Dermis blood vessel endothelial cell (primary cell): ENCODE results near the gene HEXD. TPM values are rescaled to one million over a fixed set of nuclear protein-coding genes. Genes with fewer than 3 reads are reported as not detected.
"Not testable (repeated sequence)": the region's sequence is repeated elsewhere in the genome, so short reads cannot be mapped to it uniquely, and the experiment has no call there.

ENCODE experiments used
- DNase-seq: peaks from one replicate; pipeline ENCODE4 v3.0.0; 2010
- total RNA-seq: library from RNA; depleted of rRNA; stranded (reverse); fragments of >200 nt; gene quantifications from 2 replicates; pipeline ENCODE4 v1.2.3, GENCODE V29; 2014

HEXD gene
- total RNA-seq, 1 donor from 2014 or later = 22.0 TPM

- not testable (repeated sequence) for DNase-seq
Measured at GRCh38 chr17:82459936-82460335, 41.8 kb downstream of the HEXD start.

DNA sequence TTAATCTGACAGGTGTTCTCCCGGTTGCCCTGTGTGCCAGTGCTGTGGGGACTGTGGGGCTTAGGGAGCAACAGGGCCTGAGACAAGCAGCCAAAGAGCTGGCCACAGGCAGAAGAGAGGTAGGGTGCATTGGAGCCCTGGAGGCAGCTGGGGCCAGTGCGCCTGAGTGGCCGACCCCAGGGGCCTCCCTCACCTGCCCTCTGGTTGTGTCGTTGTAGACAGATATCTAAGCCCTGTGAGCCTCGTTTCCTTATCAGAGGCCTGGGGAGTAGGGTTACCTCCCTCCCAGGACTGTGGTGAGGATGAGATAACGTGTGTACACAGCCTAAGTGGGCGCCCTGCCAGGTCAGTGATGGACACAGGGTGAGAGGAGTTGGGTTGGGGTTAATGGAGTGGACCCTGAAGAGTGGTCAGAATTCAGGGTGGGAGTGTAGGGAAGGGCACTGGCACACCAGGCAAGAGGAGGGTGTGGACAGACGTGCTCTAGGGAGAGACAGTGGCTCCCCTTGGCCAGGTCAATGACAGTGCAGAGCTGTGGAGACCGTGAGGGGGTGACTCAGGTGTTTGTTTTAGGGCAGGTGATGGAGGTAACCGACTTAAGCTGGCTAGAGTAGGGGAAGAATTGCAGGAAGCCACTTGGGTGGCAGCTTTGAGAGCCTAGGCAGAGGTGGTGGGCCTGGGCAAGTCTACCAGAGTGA lies 43.8 kb downstream of the HEXD start:
- DNase-seq = no peak

DNA sequence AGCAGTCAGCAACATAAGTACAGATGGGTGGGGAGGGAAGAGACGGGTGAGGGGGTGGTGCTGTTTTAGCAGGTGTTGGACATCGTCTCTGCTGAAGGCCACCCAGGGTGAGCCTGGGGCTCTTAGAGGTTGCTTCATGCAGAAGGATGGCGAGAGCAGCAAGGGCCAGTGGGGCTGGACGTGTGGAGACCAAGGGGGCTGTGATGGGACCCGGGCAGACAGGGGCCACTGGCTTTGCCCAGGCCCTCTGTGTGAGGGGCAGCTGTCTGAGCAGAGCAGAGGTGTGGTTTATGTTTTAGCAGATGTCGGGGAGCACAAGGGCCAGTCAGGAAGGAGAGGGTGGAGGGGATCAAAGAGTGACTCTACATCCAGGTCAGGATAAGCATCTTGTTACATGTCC lies 45.2 kb downstream of the HEXD start:
- DNase-seq = no peak

GRCh38 chr17:82463925-82464566 lies 45.9 kb downstream of the HEXD start:
- peak; percentile 57 for DNase-seq

- DNase-seq = no peak
Measured at GRCh38 chr17:82464567-82464929, 46.4 kb downstream of the HEXD start.

GRCh38 chr17:82465023-82465603 lies 47.0 kb downstream of the HEXD start:
- DNase-seq = no peak

GRCh38 chr17:82468692-82469091 lies 50.5 kb downstream of the HEXD start:
- no peak for DNase-seq

DNA sequence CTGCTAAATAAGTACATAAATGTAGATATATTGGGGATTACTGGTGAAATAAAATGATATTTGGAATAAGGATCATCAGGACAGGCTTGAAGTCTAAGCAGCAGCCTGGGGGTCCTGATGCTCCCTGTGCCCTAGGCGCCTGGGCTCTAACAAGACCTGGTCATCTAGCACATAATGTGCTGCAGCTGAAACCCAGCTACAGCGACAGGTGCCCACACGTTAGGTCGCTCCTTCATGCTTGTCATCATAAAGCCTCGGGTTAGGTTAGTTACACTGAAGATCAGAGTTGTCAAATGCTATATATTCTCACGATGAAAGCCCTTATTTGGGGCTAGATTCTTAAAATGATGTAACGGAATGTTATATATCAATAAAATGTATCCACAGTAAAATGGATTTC lies 51.9 kb downstream of the HEXD start:
- DNase-seq = no peak

GRCh38 chr17:82474223-82475010 lies 56.3 kb downstream of the HEXD start:
- DNase-seq = no peak

DNA sequence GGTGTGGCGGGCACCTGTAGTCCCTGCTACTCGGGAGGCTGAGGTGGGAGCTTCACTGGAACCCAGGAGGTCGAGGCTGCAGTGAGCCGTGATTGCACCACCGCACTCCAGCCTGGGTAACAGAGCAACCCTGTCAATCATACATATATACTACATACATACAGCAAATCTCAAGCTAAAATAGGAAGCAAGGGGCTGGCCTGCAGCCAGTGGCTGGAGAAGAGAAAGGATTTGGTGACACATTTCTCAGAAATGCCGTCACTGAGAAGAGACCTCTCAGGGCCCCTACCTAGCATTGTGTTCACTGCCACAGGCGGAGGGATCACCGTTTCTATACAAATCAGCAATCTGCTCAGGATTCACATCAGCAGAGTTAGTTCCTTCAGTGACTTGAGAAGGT lies 57.3 kb downstream of the HEXD start:
- peak; percentile 70 for DNase-seq

DNA sequence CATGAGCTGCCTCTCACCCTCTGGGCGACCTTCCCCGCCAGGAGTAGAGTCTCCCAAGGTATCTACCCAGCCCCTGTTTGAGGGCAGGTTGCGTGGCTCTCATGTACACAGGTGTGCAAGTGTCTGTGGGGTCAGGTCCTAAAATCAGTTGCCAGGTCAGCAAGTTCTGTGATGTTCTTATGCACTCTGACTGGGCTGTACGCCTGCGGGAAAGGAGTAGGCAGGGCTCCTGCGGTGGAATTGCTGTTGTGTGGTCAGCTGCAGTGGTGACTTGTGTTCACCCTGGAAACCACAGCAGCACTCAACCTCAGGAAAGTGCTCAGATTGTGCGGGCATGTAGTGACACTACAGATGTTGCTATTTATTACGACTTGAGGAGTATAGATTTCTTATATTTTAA lies 59.8 kb downstream of the HEXD start:
- DNase-seq = no peak

DNA sequence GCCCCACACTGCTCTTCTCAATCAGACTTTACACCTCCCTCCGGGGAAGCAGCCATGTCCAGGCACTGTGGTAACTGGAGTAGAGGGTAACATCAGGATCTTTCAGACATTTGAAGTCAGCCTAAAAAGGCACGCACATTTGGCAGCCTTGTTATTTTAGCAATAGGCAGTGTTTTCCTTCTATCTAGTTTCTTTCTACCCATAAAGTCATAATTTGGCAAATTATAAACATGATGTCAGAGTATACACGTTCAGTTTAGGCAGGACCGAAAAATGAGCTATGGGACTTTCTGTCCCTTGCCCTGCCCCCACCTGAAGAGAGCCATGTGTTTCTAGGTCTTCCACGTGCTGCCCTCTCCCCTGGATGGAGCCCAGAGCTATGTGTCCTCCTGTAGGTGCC lies 61.5 kb downstream of the HEXD start:
- DNase-seq = no peak

GRCh38 chr17:82480318-82480717 lies 62.2 kb downstream of the HEXD start:
- no peak for DNase-seq

DNA sequence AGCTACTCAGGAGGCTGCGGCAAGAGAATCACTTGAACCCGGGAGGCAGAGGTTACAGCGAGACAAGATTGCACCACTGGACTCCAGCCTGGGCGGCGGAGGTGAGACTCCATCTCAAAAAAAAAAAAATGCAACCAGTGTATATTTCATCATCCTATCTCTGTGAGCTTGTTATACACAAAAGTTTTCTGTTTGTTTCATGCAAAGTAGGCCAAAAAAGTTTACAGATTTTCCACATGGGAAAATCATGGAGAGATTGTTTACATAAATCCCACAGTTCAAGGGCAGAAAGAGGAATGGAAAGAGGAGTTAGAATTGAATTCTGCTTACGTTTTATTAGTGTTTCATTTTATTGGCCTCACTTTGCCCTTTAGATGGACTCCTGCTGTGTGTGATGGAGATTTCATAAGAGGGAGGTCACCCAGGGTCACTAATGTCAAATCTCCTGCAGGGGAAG lies 65.1 kb downstream of the HEXD start:
- DNase-seq = no peak

GRCh38 chr17:82483836-82484235 lies 65.7 kb downstream of the HEXD start:
- no peak for DNase-seq

- DNase-seq = no peak
Measured at GRCh38 chr17:82486231-82487094, 68.3 kb downstream of the HEXD start.

GRCh38 chr17:82487910-82488309 lies 69.8 kb downstream of the HEXD start:
- no peak for DNase-seq

DNA sequence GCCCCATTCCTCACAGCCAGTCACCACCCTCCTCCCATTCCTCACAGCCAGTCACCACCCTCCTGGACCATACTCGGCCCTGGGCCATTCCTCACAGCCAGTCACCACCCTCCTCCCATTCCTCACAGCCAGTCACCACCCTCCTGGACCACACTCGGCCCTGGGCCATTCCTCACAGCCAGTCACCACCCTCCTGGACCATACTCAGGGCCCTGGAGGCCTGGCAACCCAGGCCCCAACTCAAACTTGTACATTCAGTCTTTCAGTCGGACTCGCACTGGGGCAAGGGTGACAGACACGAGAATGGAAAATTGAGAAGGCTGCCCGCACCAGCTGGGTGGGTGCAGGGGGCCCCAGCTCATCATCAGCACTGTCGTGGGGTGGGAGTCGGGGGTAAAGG lies 71.0 kb downstream of the HEXD start:
- DNase-seq = no peak

- no peak for DNase-seq
Measured at GRCh38 chr17:82489851-82490511, 71.8 kb downstream of the HEXD start.

DNA sequence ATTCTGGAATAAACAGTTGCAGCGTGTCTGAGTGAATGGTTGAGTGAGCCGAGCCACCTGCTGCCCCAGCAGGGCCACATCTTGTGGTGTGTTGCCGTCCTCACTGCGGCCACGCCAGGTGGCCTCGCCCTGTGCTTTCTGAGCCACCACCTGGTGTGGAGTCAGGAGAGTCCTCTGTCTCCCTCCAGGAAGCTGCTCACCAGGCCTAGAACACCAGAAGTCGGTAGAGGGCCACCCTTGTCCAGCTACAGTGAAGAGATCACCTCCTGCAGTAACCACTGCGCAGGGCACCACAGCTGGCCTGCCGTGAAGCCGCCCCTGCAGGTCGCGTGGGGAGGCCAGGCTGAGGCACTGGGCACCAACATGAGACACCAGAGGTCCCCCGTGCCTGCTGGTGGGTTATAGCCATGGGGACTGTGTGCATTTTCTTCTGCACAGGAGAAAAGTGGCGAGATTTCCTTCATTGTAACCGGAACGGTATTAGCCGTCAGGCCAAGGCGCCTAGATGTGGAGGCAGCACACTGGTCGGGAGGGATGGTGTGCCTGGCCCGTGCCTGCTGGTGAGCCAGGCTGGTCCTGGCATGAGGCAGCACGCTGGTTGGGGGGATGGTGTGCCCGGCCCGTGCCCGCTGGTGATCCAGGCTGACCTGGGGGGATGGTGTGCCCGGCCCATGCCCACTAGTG lies 72.5 kb downstream of the HEXD start:
- no peak for DNase-seq

GRCh38 chr17:82491196-82491530 lies 73.0 kb downstream of the HEXD start:
- DNase-seq = no peak
